ENCODE results near the gene SMIM10L2A. TPM values are rescaled to one million over a fixed set of nuclear protein-coding genes. Genes with fewer than 3 reads are reported as not detected.
A peak's percentile ranks its signal among the peaks of the same experiment; 100 is the strongest.

SMIM10L2A gene
- total RNA-seq (2014; rRNA removed; shearing (Covaris generic)), result 7.0 and 11.5 TPM in 2 replicates

- H3K4me3 ChIP-seq (ENCODE audit: insufficient read depth, low read depth, low read length), result peak within 1 kb of the TSS; percentile 57
- DNase-seq, result peak; percentile 55
- H3K27me3 ChIP-seq (ENCODE audit: control insufficient read depth, insufficient read depth, low read length), result peaks cover 7% of the 10 kb centered on the region; the same call in 1 of the 2 replicates
- H3K36me3 ChIP-seq (replicated peaks; ENCODE audit: control insufficient read depth, insufficient read depth, low read length), result no peaks in the 10 kb centered on the region
These were observed at the start of gene SMIM10L2A for GRCh38 chrX:135421932-135422809. Gene SMIM10L2A, plus strand, starts transcription at chrX:135421944. Its CDS starts 188 bp downstream, at chrX:135422132.

DNA sequence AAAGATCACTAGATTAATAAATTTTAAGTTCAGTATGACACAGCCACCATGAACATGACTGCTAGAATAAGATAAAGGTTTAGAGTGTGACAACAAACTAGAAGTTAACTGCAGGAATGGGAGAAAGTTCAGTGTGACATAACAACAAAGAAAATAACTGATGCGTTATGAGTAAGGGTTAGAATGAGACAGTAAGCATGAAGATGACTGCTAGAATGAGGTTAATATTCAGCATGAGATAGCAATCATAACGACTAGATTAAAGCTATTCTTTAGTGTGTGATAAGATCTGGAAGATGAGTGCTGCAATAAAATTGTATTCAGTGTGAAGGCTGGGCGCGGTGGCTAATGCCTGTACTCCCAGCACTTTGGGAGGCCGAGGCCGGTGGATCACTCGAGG, 48.4 kb upstream of the SMIM10L2A start:
- Histone ChIP-seq H3K36me3 (replicated peaks; ENCODE audit: control insufficient read depth, insufficient read depth, low read length) (no peaks in the 10 kb centered on the region), H3K27me3 (ENCODE audit: control insufficient read depth, insufficient read depth, low read length) (no peaks in the 10 kb centered on the region), H3K4me3 (ENCODE audit: insufficient read depth, low read depth, low read length) (no peak overlapping the region)
- no peak for DNase-seq

DNA sequence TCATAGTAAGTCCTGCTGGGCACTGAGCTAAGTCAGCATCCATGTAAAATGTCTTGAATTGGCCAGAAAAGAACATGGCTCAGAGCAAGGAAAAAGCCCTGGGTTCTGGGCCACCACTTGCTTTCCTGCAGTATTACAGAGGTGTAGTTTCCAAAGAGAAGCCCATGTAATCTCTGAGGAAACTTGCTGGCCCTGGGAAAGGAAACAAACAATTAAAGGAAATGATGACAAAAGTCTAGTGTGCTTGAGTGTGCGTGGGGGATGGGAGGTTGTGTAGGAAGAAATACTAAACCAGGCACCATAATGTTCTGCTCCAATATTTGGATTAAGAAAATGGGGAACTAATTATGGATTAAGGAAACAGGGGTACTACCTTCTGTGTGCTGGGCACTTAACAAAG, 39.5 kb upstream of the SMIM10L2A start:
- no peaks in the 10 kb centered on the region for H3K36me3 ChIP-seq (replicated peaks; ENCODE audit: control insufficient read depth, insufficient read depth, low read length)
- DNase-seq, result no peak
- H3K27me3 ChIP-seq (ENCODE audit: control insufficient read depth, insufficient read depth, low read length), result no peaks in the 10 kb centered on the region
- H3K4me3 ChIP-seq (ENCODE audit: insufficient read depth, low read depth, low read length), result no peak overlapping the region

GRCh38 chrX:135383249-135383648, 38.5 kb upstream of the SMIM10L2A start:
- DNase-seq, result no peak
- H3K27me3 ChIP-seq (ENCODE audit: control insufficient read depth, insufficient read depth, low read length), result no peaks in the 10 kb centered on the region
- no peaks in the 10 kb centered on the region for H3K36me3 ChIP-seq (replicated peaks; ENCODE audit: control insufficient read depth, insufficient read depth, low read length)
- H3K4me3 ChIP-seq (ENCODE audit: insufficient read depth, low read depth, low read length), result no peak overlapping the region

DNA sequence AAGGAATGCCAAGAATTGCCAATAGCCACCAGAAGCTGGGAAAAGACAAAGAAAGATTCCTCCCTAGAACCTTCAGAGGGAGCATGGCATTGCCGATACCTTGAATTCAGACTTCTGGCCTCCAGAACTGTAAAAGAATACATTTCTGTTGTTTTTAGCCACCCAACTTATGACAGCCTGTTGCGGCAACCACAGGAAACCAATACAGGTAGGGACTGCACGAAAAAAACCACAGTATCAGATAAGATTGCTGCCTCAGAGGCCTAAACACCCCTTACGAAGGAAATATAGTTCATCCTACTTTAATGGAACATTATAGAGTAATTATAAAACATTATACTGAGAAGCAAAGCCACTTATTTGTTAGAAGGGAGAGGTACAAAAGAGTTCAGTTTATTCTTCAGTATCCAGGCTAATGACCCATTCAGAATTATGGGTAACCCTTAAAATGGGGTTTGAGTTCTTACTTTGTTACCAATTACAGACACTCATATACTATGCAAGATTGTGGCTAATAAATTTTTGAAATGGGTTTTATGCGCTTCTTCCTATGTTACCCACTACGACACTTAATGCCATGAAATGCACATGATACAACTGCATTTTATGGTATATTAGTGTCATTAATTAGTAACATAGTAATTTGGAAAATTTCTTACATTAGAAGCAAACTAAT, 37.4 kb upstream of the SMIM10L2A start:
- Histone ChIP-seq H3K36me3 (replicated peaks; ENCODE audit: control insufficient read depth, insufficient read depth, low read length) (no peaks in the 10 kb centered on the region), H3K4me3 (ENCODE audit: insufficient read depth, low read depth, low read length) (no peak overlapping the region), H3K27me3 (ENCODE audit: control insufficient read depth, insufficient read depth, low read length) (no peaks in the 10 kb centered on the region)
- no peak for DNase-seq

GRCh38 chrX:135388841-135389240, 32.9 kb upstream of the SMIM10L2A start:
- no peak for DNase-seq
- Histone ChIP-seq H3K27me3 (ENCODE audit: control insufficient read depth, insufficient read depth, low read length) (no peaks in the 10 kb centered on the region), H3K36me3 (replicated peaks; ENCODE audit: control insufficient read depth, insufficient read depth, low read length) (no peaks in the 10 kb centered on the region), H3K4me3 (ENCODE audit: insufficient read depth, low read depth, low read length) (no peak overlapping the region)

- Histone ChIP-seq H3K4me3 (ENCODE audit: insufficient read depth, low read depth, low read length) (no peak overlapping the region), H3K27me3 (ENCODE audit: control insufficient read depth, insufficient read depth, low read length) (no peaks in the 10 kb centered on the region), H3K36me3 (replicated peaks; ENCODE audit: control insufficient read depth, insufficient read depth, low read length) (no peaks in the 10 kb centered on the region)
- no peak for DNase-seq
These were observed 32.5 kb upstream of the SMIM10L2A start for GRCh38 chrX:135389243-135389642.

DNA sequence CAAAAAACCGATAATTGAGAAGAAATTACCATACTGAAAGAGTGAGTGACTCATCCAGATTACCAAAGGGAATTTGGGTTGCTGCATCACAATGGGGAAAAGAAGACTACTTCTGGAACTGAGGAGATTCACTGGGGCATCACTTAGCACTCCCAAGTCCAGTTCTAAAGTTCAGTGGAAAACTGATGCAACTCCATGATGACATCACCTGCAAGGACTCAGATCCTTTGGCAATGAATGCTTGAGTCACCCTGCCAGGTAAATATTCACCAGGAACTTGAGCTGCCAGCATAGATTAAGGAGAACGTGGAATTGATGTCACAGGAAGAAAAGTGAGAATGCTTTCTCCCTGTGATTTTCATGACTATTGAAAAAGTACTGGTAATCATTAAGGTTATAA, 32.0 kb upstream of the SMIM10L2A start:
- no peak overlapping the region for H3K4me3 ChIP-seq (ENCODE audit: insufficient read depth, low read depth, low read length)
- H3K27me3 ChIP-seq (ENCODE audit: control insufficient read depth, insufficient read depth, low read length), result no peaks in the 10 kb centered on the region
- DNase-seq, result no peak
- H3K36me3 ChIP-seq (replicated peaks; ENCODE audit: control insufficient read depth, insufficient read depth, low read length), result no peaks in the 10 kb centered on the region

DNA sequence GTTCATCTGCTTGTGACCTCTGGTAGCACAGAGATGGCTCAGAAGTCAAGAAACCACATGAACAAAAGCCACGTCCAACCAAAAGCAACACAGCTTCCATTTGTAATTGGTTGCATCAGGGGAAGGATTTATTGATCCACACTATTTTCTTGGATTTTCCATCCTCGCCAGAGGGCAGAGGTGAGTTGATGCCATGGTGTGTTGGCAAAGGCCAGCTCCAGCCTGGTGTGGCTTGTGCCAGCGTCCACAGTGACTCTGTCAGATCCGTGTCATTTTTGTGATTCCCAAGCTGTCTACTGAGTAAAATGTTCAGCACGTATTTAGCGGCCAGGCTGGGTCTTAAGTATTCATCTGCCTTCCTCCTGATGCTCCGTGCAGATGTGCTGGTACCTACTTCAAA, 30.0 kb upstream of the SMIM10L2A start:
- no peak overlapping the region for H3K4me3 ChIP-seq (ENCODE audit: insufficient read depth, low read depth, low read length)
- H3K27me3 ChIP-seq (ENCODE audit: control insufficient read depth, insufficient read depth, low read length), result no peaks in the 10 kb centered on the region
- no peak for DNase-seq

GRCh38 chrX:135393051-135393450, 28.7 kb upstream of the SMIM10L2A start:
- no peaks in the 10 kb centered on the region for H3K36me3 ChIP-seq (replicated peaks; ENCODE audit: control insufficient read depth, insufficient read depth, low read length)
- no peak for DNase-seq
- H3K4me3 ChIP-seq (ENCODE audit: insufficient read depth, low read depth, low read length), result no peak overlapping the region
- H3K27me3 ChIP-seq (ENCODE audit: control insufficient read depth, insufficient read depth, low read length), result no peaks in the 10 kb centered on the region

More for the DNA sequence above, 30.0 kb upstream of the SMIM10L2A start:
- H3K36me3 ChIP-seq (replicated peaks; ENCODE audit: control insufficient read depth, insufficient read depth, low read length), result no peaks in the 10 kb centered on the region

DNA sequence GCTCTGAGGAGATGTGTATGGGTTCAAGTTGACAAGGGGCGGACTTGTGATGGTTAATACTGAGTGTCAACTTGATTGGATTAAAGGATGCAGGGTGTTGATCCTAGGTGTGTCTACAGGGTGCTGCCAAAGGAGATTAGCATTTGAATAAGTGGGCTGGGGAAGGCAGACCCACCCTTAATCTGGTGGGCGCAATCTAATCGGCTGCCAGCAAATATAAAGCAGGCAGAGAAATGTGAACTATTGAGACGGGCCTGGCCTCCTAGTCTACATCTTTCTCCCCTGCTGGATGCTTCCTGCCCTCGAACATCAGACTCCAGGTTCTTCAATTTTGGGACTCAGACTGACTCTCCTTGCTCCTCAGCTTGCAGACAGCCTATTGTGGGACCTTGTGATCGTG, 26.7 kb upstream of the SMIM10L2A start:
- DNase-seq, result no peak
- no peak overlapping the region for H3K4me3 ChIP-seq (ENCODE audit: insufficient read depth, low read depth, low read length)
- H3K27me3 ChIP-seq (ENCODE audit: control insufficient read depth, insufficient read depth, low read length), result no peaks in the 10 kb centered on the region
- no peaks in the 10 kb centered on the region for H3K36me3 ChIP-seq (replicated peaks; ENCODE audit: control insufficient read depth, insufficient read depth, low read length)

GRCh38 chrX:135396109-135396508, 25.6 kb upstream of the SMIM10L2A start:
- no peak for DNase-seq
- H3K36me3 ChIP-seq (replicated peaks; ENCODE audit: control insufficient read depth, insufficient read depth, low read length), result no peaks in the 10 kb centered on the region

DNA sequence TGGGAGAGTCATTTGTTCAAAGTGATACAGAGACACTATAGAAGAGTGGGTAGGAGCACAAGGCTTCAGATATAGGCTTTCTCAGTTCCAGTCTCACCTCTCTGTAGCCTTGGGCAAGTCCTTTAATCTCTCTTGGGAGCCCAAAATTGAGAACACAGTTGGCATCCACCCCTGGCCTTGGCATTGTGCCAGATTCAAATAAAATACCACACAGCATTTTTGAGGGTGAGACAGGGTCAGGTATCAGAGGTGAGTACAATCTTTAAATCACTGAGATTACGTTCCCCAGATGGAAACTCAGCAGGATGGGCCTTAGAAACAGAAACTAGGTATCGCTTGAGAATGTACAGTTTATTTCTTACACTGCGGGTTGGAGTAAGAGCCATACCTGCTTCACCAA, 25.2 kb upstream of the SMIM10L2A start:
- H3K36me3 ChIP-seq (replicated peaks; ENCODE audit: control insufficient read depth, insufficient read depth, low read length), result no peaks in the 10 kb centered on the region
- no peak overlapping the region for H3K4me3 ChIP-seq (ENCODE audit: insufficient read depth, low read depth, low read length)
- no peak for DNase-seq
- H3K27me3 ChIP-seq (ENCODE audit: control insufficient read depth, insufficient read depth, low read length), result no peaks in the 10 kb centered on the region

More at GRCh38 chrX:135396109-135396508, 25.6 kb upstream of the SMIM10L2A start:
- no peak overlapping the region for H3K4me3 ChIP-seq (ENCODE audit: insufficient read depth, low read depth, low read length)
- H3K27me3 ChIP-seq (ENCODE audit: control insufficient read depth, insufficient read depth, low read length), result no peaks in the 10 kb centered on the region

DNA sequence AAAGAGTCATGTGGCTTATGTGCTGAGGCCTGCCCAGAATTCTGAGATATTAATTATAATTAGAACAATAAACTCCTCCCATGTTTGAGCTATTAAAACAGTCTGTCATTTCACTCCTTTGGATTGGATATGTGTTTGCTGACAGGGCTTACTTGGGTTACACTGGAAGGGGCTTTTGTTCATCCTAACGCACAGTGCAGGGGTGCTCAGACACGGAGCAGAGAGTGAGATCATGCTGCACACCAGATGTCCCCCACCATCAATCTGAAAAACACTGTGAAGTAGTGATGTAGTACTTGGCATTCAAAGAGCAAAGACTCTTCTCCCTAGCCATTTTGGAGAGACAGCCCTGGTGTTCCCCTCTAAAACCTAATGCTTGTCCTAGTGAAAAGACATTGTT, 24.1 kb upstream of the SMIM10L2A start:
- no peaks in the 10 kb centered on the region for H3K36me3 ChIP-seq (replicated peaks; ENCODE audit: control insufficient read depth, insufficient read depth, low read length)
- no peaks in the 10 kb centered on the region for H3K27me3 ChIP-seq (ENCODE audit: control insufficient read depth, insufficient read depth, low read length)

DNA sequence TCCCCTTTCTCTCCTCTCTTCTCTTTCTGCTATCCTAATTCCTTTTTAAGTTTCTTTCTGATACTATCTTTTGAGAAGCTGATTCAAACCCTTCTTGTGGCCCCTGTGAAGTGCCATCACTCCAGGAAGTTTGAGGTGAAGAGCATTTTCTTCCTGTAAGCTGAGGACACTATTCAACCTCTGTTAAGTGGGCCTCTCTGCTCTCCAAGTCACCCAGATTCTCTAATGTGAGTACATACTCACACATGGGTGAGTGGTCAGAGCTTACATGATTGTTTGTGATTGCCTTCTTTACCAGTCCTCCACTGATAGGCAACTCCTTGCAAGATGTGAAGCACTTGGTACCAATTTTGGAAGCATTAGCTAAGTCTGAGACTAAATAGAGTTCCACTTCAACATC, 18.4 kb upstream of the SMIM10L2A start:
- no peak overlapping the region for H3K4me3 ChIP-seq (ENCODE audit: insufficient read depth, low read depth, low read length)

More for the DNA sequence above, 24.1 kb upstream of the SMIM10L2A start:
- H3K4me3 ChIP-seq (ENCODE audit: insufficient read depth, low read depth, low read length), result no peak overlapping the region
- DNase-seq, result no peak

More for the DNA sequence above, 18.4 kb upstream of the SMIM10L2A start:
- Histone ChIP-seq H3K36me3 (replicated peaks; ENCODE audit: control insufficient read depth, insufficient read depth, low read length) (no peaks in the 10 kb centered on the region), H3K27me3 (ENCODE audit: control insufficient read depth, insufficient read depth, low read length) (no peaks in the 10 kb centered on the region)
- DNase-seq, result no peak

All from H7 (cell line).